NCI-H69 (cell line): Measurements from ENCODE around the gene H2BK1.

Experiments
- DNase-seq: peaks from one replicate; lab custom pipeline; 2025; lab: John Stamatoyannopoulos, UW

Gene H2BK1

GRCh38 chr7:151202836-151203235, 7.5 kb downstream of the H2BK1 start:
- no peak for DNase-seq

DNA sequence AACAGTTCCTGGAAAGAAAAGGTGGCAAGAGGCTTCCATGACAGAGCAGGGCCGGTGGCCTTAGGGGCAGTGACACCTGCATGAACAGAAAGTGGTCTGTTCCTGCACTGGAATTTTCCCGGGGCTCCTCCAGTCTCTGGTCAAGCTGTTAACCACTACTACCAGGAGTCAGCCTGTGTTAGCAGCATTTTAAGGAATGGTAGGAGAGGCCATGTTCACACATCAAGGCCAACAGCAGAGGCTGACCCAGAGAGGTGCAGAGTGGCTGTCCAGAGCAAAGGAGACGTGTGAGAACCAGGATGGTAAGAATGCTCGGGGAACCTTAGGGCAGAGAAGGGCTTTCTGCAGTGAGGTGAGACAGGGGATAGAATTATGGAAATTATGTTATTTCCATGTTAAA, 8.5 kb downstream of the H2BK1 start:
- no peak for DNase-seq

DNA sequence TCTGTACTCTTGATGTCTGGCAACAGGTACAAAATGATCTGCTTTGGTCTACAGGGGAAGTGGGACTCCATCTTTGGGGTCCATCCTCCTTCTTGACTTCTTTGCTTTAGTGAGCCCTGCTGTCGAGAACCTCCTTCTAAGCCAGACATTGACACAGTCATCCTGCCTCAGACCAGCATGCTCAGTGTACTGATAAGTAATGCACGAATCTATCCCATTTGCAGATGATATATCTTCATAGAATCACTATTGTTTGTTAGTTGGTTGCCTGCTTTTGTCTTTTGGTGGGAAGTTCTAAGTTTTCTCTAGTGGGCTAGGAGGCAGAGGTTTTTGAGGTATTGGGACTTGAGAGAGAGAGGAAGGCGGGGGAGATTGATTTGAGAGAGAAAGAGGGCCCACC, 8.9 kb downstream of the H2BK1 start:
- no peak for DNase-seq

DNA sequence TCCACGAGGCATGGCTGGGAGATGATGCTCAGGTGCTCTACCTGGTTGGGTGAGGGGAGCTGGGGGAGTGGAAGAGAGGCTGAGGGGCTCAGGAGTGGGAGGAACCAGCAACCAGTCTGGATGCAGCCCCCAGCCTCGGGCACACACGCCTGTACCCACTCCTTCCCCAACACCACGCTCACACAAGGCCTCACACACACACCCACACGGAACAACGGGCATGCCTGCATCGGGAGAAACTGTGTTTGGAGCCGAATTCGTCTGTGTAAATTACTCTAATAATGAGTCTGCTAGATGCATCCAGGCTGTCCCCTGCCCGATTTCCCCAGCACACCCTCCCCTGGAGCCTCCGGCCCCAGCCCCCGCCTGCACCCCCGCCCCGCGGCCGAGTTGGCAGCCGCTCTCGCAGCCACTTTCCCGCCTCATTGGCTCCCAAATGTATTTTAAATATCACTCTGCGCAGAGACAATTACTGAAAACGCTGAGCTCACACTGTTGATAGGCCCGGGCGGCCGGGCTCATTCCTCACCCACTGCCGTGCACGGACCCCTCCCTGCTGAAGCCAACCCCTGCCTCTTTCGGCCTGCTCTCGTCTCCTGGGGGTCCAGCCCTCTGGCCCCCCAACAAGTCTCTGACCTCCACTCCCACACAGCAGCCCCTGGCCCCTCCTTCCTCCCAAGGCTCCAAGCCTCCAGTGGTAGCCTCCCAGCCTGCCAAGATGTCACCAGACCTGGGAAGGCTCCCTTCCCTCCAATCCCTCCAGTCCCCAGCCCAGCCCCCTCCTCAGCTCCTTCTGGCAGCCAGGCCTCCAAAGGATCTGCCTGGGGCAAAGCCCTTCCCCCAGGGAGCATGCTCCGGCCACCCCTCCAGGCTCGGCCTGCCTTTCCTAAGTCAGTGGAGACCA, 11.1 kb downstream of the H2BK1 start:
- peak; percentile 88 for DNase-seq

- DNase-seq = no peak
These were observed 12.4 kb downstream of the H2BK1 start for GRCh38 chr7:151197932-151198331.

DNA sequence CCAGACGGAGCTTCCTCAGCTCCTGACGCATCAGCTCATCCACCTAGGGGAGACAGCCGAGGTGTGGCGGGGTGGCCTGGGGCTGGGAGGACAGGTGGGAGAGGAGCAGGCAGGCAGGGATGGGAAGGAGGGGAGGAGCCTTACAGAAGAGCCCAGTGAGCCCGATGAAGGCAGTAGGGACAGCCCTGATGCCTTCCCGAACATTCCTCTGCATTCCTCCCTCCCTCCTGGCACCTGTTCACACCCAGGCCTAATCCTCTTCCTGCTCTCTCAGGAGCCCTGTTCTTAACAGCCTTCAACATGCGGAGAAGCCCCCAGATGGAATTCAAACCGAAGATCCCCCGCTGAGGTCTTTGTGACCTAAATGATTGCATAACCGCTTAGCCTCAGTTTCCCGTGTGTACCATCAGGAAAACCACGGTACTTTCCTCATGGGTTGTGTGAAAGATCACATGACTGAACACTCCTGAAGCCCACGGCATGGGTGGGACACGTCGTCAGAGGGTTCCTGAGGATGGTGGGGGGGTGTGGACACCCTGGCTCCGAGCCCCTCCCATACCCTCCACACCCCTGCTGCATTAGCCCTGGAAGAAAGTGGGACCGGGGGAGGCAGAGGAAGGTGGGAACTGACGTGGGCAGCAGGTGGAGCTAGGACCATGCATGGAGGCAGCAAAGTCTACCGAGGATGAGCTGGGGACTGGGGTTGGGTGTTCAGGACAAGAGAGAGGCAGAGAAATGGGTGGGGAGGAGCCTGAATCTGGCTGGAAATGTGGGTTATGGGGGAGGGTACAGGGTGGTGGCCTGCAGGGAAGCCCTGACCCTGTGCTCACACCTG, 14.5 kb downstream of the H2BK1 start:
- DNase-seq = no peak

GRCh38 chr7:151194188-151194587, 16.1 kb downstream of the H2BK1 start:
- DNase-seq = no peak

GRCh38 chr7:151193203-151193978, 16.9 kb downstream of the H2BK1 start:
- DNase-seq = no peak

DNA sequence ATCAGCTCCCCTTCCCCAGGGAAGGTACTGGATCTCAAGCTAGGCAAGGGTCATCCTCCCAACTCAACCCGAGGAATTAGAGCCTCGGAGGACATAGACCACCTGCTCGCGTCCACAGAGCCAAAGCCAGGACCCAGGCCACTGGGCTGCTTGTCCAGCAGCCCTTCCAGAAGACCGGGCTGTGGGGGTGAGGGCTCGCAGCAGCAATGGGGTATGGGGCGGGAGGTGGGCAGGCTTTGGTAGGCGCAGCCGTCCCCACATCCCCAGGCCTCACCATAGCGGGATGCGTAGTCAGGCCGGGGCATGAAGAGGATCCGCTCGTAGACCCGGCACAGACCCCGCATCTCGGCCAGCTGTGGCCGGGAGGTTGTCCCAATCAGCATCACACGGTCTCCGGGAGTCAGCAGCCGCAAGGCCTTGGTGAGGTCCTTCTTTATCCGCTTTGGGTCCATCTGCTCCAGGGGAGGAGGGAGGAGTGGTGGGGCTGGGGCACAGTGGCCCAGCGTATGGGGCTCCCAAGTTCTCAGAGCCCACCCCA, 18.2 kb downstream of the H2BK1 start:
- no peak for DNase-seq

GRCh38 chr7:151191544-151191943, 18.7 kb downstream of the H2BK1 start:
- DNase-seq = no peak

GRCh38 chr7:151189038-151189437, 21.2 kb downstream of the H2BK1 start:
- no peak for DNase-seq

DNA sequence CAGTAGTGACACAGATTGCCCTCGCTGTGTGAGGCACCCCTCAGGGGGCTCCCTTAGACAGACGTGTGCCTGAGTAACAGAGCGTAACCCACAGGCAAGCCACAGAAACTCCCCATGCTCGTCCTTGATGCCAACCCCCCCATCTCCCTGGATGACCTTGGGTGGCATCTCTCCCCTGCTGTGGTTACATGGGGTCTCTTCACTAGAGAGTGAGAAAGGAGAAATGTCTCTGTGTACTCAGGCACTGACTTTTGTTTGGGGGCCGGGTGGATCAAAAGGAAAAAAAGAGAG, 22.1 kb downstream of the H2BK1 start:
- DNase-seq = no peak

GRCh38 chr7:151187409-151188251, 22.7 kb downstream of the H2BK1 start:
- no peak for DNase-seq

- DNase-seq = no peak
These were observed 23.5 kb downstream of the H2BK1 start, which contains the start of gene ASB10 for GRCh38 chr7:151186640-151187408. Gene ASB10 (minus strand): TSS chr7:151187250. CDS start chr7:151187130, 120 bp downstream.

DNA sequence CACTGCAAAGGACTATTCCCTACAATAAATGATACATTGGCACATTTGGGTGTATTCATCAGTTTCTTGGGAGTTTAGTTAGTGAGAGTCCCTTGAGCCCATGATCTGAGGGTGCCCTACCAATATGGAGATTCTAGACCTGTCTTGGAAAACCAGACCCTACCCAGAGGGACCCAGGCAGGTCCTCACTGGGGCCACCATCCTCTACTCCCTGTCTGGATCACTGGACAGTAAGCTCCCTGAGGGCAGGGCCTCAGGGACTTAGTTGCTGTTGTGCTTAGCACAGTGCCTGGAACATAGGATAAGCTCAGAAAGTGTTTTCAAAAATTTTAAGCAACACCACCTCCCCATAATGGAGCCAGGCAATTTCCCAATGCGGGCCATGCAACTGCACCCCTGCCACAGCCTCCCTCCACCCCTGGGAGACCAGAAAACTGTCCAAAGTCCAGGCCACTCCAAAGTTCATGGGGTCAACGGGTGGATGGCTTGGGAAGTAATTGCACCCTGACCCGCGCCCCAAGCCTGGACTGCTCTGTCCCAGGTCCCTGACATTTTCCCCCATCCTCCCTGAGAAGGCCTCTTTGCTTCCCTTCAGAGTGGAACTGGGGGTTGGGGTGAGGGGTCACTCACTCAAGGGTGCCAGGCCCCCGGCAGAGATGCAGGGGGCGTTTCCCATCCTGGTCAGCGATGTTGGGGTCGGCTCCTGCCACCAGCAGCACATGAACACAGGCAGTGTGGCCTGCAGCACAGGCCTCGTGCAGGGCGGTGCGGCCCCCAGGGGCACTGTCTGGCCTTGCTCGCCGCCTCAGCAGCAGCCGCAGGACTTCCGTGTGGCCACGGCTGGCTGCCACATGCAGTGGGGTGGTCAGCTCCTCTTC, 24.3 kb downstream of the H2BK1 start:
- no peak for DNase-seq

DNA sequence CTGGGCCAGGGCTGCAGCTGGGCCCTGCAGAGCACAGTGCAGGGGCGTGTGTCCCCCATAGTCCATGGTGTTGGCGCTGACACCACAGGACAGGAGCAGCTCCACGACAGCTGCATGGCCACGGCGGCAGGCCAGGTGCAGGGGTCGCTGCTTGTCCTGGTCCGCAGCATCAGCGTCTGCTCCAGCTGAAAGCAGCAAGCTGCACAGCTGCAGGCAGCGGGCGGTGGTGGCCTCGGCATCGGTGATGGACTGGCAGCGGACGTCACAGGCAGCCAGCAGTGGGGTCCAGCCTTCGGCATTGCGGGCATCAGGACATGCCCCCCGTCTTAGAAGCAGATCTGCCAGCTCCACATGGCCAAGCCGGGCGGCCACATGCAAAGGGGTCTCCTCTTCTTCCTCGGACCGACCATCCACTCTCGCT, 29.3 kb downstream of the H2BK1 start:
- no peak for DNase-seq

- no peak for DNase-seq
These were observed 30.3 kb downstream of the H2BK1 start for GRCh38 chr7:151179946-151180345.

DNA sequence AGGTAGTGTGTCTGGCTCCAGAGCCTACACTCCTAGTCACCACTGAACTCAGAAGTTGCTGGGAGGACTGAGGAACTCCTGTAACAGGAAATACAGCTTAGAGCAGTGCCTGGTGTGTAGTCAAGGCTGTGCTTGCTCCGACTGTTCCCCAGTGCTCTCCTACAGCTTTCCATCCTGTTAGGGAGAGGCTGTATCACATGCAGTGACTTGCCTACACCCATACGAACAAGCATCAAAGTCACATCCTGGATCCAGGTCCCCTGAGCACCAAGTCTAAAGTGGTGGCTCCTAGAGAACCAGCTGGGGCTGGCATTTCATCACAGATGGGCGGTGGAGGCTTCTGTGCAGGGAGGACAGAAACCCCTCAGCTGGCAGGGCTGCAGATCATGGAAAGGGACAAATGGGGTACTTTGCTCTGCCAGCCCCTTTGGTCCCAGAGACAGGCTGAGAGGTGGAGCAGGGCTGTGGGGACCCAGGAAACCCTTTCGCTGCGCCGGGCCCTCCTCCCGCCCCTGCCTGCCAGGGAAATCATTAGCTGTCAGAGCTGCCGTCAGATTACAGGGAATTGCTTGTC, 30.9 kb downstream of the H2BK1 start:
- DNase-seq = no peak

DNA sequence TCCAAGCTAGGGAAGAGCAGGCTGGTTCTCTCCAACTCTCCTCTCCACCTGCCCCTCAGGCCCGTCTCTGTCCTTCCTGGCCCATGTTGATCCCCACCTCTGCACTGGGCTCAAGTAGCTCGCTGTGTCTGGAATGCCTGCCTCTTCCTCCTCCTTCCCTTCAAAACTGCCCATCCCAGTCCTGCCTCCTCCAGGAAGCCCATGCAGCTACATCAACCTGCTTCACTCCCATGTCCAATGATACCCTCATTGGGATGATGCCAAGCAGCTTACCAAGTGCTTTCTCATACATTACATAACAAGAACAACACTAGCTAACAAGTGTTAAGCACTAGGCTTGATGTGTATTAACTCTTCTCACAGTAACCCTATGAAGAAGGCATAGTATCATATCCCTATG, 31.5 kb downstream of the H2BK1 start:
- no peak for DNase-seq
